Measurements from ENCODE around the gene MKRN2OS.

DNA sequence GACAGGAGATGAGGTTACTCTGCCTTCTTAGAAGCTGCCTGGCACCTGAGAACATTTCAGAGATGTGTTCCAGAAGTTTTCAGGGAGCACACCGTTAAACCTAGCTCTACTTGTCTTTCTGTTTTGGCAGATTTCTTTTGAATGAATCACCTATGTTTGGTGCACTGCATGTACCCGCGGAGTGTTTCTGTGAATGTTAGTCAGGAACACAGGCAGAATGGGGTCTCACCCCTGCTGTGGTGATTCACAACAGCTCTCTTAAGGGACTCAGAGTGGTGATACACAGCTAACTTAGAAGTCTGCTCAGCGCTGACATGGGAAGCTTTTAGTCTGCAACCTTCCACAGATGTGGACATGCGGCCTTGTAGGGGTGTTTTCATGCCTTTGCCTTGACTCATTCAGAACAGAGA is 37.0 kb downstream of the MKRN2OS start:
- TF ChIP-seq, protein P1, sequence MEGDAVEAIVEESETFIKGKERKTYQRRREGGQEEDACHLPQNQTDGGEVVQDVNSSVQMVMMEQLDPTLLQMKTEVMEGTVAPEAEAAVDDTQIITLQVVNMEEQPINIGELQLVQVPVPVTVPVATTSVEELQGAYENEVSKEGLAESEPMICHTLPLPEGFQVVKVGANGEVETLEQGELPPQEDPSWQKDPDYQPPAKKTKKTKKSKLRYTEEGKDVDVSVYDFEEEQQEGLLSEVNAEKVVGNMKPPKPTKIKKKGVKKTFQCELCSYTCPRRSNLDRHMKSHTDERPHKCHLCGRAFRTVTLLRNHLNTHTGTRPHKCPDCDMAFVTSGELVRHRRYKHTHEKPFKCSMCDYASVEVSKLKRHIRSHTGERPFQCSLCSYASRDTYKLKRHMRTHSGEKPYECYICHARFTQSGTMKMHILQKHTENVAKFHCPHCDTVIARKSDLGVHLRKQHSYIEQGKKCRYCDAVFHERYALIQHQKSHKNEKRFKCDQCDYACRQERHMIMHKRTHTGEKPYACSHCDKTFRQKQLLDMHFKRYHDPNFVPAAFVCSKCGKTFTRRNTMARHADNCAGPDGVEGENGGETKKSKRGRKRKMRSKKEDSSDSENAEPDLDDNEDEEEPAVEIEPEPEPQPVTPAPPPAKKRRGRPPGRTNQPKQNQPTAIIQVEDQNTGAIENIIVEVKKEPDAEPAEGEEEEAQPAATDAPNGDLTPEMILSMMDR (conservative IDR thresholded peaks at IDR 0.05; ENCODE audit: low read length), result no peak
- no peak for TF ChIP-seq EZH2phosphoT487 (IDR thresholded peaks at IDR 0.05; ENCODE audit: borderline replicate concordance)
